DMS53 (cell line): ENCODE results near the gene IGFBP4.
A peak's percentile ranks its signal among the peaks of the same experiment; 100 is the strongest.
"Not testable (repeated sequence)": the region's sequence is repeated elsewhere in the genome, so short reads cannot be mapped to it uniquely, and the experiment has no call there.

Experiments
- DNase-seq: peaks from one replicate; lab custom pipeline; 2025; lab: John Stamatoyannopoulos, UW

Gene IGFBP4

GRCh38 chr17:40443196-40443987 lies at the start of gene IGFBP4:
TSS of gene IGFBP4 (plus strand) at chr17:40443450. CDS start at chr17:40443736, 286 bp downstream.
- peak; percentile 78 for DNase-seq

- DNase-seq: peak; percentile 73
Measured at GRCh38 chr17:40399185-40399584, 44.1 kb upstream of the IGFBP4 start.

DNA sequence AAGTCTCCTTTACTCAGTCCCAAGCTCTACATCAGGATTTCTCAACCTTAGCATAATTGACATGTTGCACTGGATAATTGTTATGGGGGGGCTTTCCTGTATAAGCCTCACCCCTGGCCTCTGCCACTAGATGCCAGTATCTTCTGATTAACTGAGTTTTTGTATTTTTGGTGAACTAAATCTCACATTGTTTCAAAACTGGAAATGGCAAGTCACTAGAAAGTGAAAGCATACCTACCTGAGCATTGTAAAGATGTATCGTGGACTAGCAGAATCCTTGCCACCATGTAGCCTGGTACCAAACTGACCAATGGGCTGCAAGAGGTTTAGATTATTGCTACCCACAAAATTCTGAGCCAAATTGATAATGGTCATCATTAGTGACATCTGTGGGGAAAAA lies 40.6 kb upstream of the IGFBP4 start:
- DNase-seq: no peak

GRCh38 chr17:40404003-40404402 lies 39.2 kb upstream of the IGFBP4 start:
- no peak for DNase-seq

- no peak for DNase-seq
Measured at GRCh38 chr17:40407460-40407859, 35.8 kb upstream of the IGFBP4 start.

DNA sequence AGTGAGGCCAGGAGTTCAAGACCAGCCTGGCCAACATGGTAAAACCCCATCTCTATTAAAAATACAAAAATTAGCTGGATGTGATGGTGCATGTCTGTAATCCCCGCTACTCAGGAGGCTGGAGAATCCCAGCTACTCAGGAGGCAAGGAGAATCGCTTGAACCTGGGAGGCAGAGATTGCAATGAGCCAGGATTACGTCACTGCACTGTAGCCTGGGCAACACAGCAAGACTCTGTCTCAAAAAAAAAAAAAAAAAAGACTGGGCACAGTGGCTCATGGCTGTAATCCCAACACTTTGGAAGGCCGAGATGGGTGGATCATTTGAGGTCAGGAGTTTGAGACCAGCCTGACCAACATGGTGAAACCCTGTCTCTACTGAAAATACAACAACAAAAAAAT lies 33.7 kb upstream of the IGFBP4 start:
- DNase-seq: not testable (repeated sequence)

- DNase-seq: no peak
Measured at GRCh38 chr17:40410082-40410481, 33.2 kb upstream of the IGFBP4 start.

GRCh38 chr17:40411821-40412220 lies 31.4 kb upstream of the IGFBP4 start:
- DNase-seq: no peak

- no peak for DNase-seq
Measured at GRCh38 chr17:40412880-40413279, 30.4 kb upstream of the IGFBP4 start.

DNA sequence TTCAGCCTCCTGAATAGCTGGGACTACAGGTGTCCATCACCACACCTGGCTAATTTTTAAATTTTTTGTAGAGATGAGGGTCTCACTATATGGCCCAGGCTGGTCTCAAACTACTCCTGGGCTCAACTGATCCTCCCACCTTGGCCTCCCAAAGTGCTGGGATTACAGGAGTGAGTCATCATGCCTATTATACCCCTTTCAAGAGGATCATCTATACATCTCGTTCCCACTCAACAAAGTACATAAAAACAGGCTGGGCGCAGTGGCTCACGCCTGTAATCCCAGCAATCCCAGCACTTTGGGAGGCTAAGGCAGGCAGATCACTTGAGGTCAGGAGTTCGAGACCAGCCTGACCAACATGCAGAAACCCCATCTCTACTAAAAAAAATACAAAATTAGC lies 28.9 kb upstream of the IGFBP4 start:
- peak; percentile 34 for DNase-seq

GRCh38 chr17:40415390-40415789 lies 27.9 kb upstream of the IGFBP4 start:
- peak; percentile 46 for DNase-seq

GRCh38 chr17:40416671-40417070 lies 26.6 kb upstream of the IGFBP4 start:
- DNase-seq: no peak

- DNase-seq: peak; percentile 70
Measured at GRCh38 chr17:40417258-40417608, 26.0 kb upstream of the IGFBP4 start.

GRCh38 chr17:40417609-40418427 lies 25.4 kb upstream of the IGFBP4 start, which contains the start of gene TOP2A:
TSS of gene TOP2A (minus strand) at chr17:40417896. CDS start at chr17:40417791, 105 bp downstream.
- DNase-seq: peak; percentile 99

DNA sequence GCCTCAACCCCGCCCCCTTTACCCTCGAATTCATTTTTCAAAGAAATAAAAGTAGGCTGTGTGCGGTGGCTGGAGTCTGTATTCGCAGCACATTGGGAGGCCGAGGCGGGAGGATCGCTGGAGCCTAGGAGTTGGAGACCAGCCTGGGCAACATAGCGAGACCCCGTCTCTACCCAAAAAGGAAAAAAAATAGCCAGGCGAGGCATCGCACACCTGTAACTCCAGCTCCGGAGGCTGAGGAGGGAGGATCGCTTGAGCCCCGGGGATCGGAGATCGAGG lies 24.9 kb upstream of the IGFBP4 start:
- no peak for DNase-seq

DNA sequence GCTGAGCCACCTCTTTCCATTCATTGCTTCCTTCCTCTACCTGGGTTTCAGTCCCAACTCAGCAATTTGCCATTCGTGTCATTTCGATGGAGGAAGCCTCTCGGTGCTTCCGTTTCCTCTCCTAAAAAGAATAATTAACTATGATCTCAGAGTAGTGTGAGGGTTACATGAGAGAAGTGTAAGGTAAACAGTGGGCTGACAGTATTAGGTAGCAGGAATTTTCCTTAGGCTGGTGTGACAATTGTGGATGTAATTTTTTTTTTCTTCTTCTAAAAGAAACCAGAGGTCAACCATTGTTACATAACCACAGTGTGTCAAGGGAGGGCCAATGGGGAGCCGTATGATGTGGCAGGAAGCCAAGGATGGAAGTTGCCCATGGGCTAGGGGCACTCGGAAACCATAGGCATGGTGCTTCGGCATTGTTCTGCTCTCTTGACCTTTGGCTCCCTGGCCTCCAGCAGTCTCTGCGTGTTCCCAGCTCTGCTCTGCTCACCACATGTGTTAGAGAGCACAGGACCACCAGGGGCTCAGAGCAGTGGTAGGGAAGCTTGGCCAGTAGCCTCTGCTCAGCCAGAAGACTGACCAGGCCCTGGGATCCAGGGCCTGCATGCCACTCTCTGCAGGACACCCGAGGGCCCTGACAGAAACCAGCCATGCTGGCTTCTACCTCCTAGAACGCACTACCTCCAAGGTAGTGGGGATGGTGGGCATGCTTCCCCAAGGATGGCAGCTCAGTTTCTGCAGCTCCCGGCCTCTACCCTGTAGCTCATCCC lies 23.5 kb upstream of the IGFBP4 start:
- DNase-seq: peak; percentile 95

DNA sequence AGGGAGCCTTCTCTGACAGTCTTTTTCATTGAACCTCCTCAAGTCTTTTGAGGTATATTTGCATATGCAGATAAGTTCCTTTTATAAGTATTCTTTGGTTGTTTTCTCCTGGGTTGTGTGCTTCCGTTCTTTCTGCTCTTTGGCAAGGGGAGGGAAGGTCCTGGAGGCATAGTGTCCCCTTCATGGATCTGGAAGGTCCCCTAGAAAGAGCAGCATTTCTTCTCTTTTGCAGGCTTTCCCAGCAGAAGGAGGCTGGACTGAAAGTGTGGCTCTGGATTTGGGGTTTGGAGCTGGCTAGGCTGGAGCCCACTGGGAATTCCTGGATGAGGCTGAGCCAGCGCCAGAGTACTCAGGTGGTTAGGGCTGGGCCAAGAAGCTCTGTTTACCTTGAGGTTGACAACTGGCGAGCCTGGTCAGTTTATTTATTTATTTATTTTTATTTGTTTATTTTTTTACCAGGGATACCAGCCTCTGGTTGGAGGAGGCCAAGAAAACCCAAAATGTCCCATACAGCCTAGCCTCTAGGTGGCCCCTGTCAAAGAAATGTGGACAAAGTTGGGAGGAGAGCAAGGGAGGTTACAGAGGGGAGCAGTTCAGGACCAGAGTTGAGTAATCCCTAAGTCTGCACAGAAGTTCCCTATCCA lies 20.1 kb upstream of the IGFBP4 start:
- DNase-seq: peak; percentile 43

DNA sequence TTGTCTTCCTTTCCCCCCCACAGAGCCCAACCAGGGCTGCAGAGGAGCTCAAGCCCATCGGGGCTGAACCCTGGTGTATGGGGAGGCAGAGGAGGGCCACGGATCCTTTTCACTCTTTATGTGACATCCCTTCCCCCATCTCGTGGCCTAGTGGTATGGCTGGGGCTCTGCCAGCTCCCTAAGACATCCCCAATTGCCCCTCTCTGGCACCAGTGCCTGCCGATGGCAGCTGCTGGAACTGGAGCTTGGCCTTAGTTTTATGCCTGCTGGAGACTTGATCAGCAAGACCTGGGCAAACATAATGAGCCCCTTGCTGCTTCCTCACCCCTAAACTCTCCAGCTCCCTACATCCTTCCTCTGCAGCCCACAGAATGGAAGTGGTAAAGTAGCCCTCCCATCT lies 17.5 kb upstream of the IGFBP4 start:
- DNase-seq: no peak

- no peak for DNase-seq
Measured at GRCh38 chr17:40427002-40427491, 16.2 kb upstream of the IGFBP4 start.

GRCh38 chr17:40430272-40431230 lies 12.7 kb upstream of the IGFBP4 start:
- DNase-seq: no peak

GRCh38 chr17:40431231-40431602 lies 12.0 kb upstream of the IGFBP4 start:
- no peak for DNase-seq
